ENCODE measurements around the gene CLNS1A. TPM values are rescaled to one million over a fixed set of nuclear protein-coding genes. Genes with fewer than 3 reads are reported as not detected.
A peak's percentile ranks its signal among the peaks of the same experiment; 100 is the strongest.

The CLNS1A gene
- total RNA-seq, 1 experiment from 2014 or later: 147 TPM

GRCh38 chr11:77637345-77638165, at the start of gene CLNS1A (continued):
- TF ChIP-seq GRHL2 (CRISPR knock-in tag; IDR thresholded peaks at IDR 0.05; ENCODE audit: insufficient replicate concordance, severe bottlenecking): no peak
- peak; percentile 79 for TF ChIP-seq ARID4B (CRISPR knock-in tag; IDR thresholded peaks at IDR 0.05; ENCODE audit: borderline replicate concordance)
- TF ChIP-seq SOX15 (CRISPR knock-in tag; IDR thresholded peaks at IDR 0.05): no peak
- TF ChIP-seq ZNF138 (CRISPR knock-in tag; conservative IDR thresholded peaks at IDR 0.05): no peak
- TF ChIP-seq ZNF416 (CRISPR knock-in tag; IDR thresholded peaks at IDR 0.05): no peak
- peak; percentile 96 for TF ChIP-seq NR2C2 (CRISPR knock-in tag; IDR thresholded peaks at IDR 0.05)
- no peak for TF ChIP-seq RORB (CRISPR knock-in tag; IDR thresholded peaks at IDR 0.05)
- TF ChIP-seq ZNF281 (CRISPR knock-in tag; IDR thresholded peaks at IDR 0.05): no peak
- peak; percentile 28; the same call in 1 of the 2 replicates for TF ChIP-seq ZNF263 (CRISPR knock-in tag; IDR thresholded peaks at IDR 0.05; ENCODE audit: low read depth)
- peak; percentile 65; the same call in 1 of the 2 replicates for TF ChIP-seq NFE2L1 (CRISPR knock-in tag; IDR thresholded peaks at IDR 0.05)
- TF ChIP-seq MAX (CRISPR knock-in tag; IDR thresholded peaks at IDR 0.05): peak; percentile 89
- peak; percentile 82 for TF ChIP-seq GABPB1 (CRISPR knock-in tag; IDR thresholded peaks at IDR 0.05)
- TF ChIP-seq ZMAT4 (CRISPR knock-in tag; IDR thresholded peaks at IDR 0.05): no peak
- 0 out of 2 replicates have a peak, but pooled peaks have one; percentile 58 for TF ChIP-seq SP1 (CRISPR knock-in tag; conservative IDR thresholded peaks at IDR 0.05)
- 0 out of 2 replicates have a peak, but pooled peaks have one; percentile 12 for TF ChIP-seq ZBTB43 (CRISPR knock-in tag; IDR thresholded peaks at IDR 0.05)
- no peak for TF ChIP-seq MXD4 (CRISPR knock-in tag; IDR thresholded peaks at IDR 0.05; ENCODE audit: borderline replicate concordance)
- no peak for TF ChIP-seq ZNF232 (CRISPR knock-in tag; IDR thresholded peaks at IDR 0.05)
- 0 out of 2 replicates have a peak, but pooled peaks have one; percentile 34 for TF ChIP-seq ATF1 (CRISPR knock-in tag; IDR thresholded peaks at IDR 0.05)
- TF ChIP-seq MYBL2 (CRISPR knock-in tag; IDR thresholded peaks at IDR 0.05): no peak
- peak; percentile 82 for TF ChIP-seq CREM (CRISPR knock-in tag; IDR thresholded peaks at IDR 0.05)
- no peak for TF ChIP-seq GTF2I (CRISPR knock-in tag; conservative IDR thresholded peaks at IDR 0.05)
- TF ChIP-seq HMGXB4 (CRISPR knock-in tag; IDR thresholded peaks at IDR 0.05): peak; percentile 57; the same call in 1 of the 2 replicates
- peak; percentile 69; the same call in 1 of the 2 replicates for TF ChIP-seq SMAD3 (CRISPR knock-in tag; IDR thresholded peaks at IDR 0.05; ENCODE audit: borderline replicate concordance)
- peak; percentile 82 for TF ChIP-seq JUN (CRISPR knock-in tag; IDR thresholded peaks at IDR 0.05)
- TF ChIP-seq SMAD4 (CRISPR knock-in tag; IDR thresholded peaks at IDR 0.05): no peak

All from WTC11 (cell line).